ENCODE data around the gene KRT72. TPM values are rescaled to one million over a fixed set of nuclear protein-coding genes. Genes with fewer than 3 reads are reported as not detected.

KRT72 gene
- total RNA-seq, 4 donors from 2014 or later = not detected

DNA sequence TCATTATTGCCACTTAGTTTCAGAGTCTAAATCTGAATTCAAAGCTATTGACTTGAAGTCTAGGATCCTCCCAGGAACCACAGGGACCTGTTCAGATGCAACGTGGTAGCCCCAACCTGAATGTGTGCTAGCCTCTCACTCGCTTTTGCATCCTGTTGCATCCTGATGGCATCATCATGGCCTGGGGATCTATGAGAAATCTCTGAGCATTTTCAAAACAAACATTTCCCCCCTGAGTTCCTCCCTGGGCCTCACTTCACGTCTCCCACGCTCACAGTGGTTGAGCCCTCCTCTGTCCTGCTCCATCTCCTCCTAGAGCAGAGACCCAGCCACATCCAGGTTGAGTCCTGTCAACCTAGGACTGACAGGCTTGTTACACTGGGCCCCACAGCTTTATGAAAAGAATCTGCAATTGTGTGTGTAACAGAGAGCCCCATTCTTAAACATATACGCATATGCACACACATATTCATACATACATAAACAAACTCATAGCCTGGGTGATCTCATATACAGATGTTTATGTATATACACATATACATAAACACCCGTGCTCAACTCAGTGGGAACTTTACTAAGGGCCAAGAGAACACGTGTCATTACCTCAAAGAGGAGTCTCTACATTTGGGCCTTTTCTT is 5.4 kb upstream of the KRT72 start:
- no peaks in the 10 kb centered on the region for H3K4me1 ChIP-seq
- H3K27ac ChIP-seq = no peak overlapping the region
- no peaks in the 10 kb centered on the region for H3K9me3 ChIP-seq
- peaks cover 4 to 17% (median 6%) of the 10 kb centered on the region in 3 donors for H3K27me3 ChIP-seq
- no peak overlapping the region for H3K4me3 ChIP-seq
- in situ Hi-C loops (cut with MboI; ENCODE audit: low sequenced_read_pairs in 4 of 4) (no loop called here), intact Hi-C loops (cut with DNase I; ENCODE audit: low total_unique reads) (no loop called here)
- DNase-seq (no peak), ATAC-seq (no peak)
- H3K36me3 ChIP-seq = no peaks in the 10 kb centered on the region
- TF ChIP-seq, protein P1, sequence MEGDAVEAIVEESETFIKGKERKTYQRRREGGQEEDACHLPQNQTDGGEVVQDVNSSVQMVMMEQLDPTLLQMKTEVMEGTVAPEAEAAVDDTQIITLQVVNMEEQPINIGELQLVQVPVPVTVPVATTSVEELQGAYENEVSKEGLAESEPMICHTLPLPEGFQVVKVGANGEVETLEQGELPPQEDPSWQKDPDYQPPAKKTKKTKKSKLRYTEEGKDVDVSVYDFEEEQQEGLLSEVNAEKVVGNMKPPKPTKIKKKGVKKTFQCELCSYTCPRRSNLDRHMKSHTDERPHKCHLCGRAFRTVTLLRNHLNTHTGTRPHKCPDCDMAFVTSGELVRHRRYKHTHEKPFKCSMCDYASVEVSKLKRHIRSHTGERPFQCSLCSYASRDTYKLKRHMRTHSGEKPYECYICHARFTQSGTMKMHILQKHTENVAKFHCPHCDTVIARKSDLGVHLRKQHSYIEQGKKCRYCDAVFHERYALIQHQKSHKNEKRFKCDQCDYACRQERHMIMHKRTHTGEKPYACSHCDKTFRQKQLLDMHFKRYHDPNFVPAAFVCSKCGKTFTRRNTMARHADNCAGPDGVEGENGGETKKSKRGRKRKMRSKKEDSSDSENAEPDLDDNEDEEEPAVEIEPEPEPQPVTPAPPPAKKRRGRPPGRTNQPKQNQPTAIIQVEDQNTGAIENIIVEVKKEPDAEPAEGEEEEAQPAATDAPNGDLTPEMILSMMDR (IDR thresholded peaks at IDR 0.05 in 4 of 5, conservative IDR thresholded peaks at IDR 0.05 in 1 of 5) = no peak
- no peak for TF ChIP-seq POLR2A (IDR thresholded peaks at IDR 0.05)

DNA sequence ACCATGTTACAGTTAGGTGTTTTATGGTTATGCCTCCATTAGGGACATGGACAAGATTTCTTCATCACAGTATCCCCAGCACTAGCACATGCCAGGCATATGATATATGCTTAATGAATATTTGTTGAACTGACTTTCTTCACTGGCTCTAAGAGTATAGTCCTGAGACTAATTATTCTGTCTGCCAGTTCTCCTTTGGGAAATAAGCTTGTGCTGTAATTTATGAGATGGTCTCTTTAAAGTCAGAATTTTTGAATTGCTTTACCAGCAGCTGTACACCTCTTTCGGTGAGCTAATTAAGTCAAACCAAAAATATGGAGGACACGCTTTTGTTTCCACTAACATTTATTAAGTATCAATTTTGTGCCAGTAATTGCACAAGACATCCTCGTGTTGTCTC is 4.8 kb upstream of the KRT72 start:
- TF ChIP-seq POLR2A (IDR thresholded peaks at IDR 0.05) = no peak
- TF ChIP-seq, protein P1 (IDR thresholded peaks at IDR 0.05 in 4 of 5, conservative IDR thresholded peaks at IDR 0.05 in 1 of 5) = no peak
- peaks cover 10 to 18% (median 10%) of the 10 kb centered on the region in 3 donors for H3K27me3 ChIP-seq
- H3K36me3 ChIP-seq = no peaks in the 10 kb centered on the region
- H3K27ac ChIP-seq = no peak overlapping the region
- H3K4me3 ChIP-seq = no peak overlapping the region
- in situ Hi-C loops (cut with MboI; ENCODE audit: low sequenced_read_pairs in 4 of 4) (no loop called here), intact Hi-C loops (cut with DNase I; ENCODE audit: low total_unique reads) (no loop called here)
- ATAC-seq = no peak
- H3K4me1 ChIP-seq = no peaks in the 10 kb centered on the region
- H3K9me3 ChIP-seq = no peaks in the 10 kb centered on the region
- DNase-seq = no peak

DNA sequence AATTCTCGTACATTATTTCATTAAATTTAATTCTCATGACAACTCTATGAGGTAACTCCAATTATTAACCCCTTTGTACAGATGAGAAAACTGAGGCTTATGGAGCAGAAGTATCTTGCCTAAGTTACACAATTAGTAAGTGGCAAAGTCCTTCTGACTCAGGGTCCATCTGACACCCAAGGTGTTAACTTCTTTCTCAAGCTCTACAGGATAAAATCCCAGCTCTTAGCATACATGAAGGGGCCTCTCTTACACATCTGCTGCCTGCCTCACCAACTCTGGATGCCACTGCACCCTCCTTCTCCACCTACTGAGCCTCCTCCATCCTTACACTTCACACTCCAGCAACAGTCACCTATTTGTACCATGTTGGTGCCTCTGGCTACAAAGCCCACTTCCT is 4.3 kb upstream of the KRT72 start:
- in situ Hi-C loops (cut with MboI; ENCODE audit: low sequenced_read_pairs in 4 of 4) = no loop called here

DNA sequence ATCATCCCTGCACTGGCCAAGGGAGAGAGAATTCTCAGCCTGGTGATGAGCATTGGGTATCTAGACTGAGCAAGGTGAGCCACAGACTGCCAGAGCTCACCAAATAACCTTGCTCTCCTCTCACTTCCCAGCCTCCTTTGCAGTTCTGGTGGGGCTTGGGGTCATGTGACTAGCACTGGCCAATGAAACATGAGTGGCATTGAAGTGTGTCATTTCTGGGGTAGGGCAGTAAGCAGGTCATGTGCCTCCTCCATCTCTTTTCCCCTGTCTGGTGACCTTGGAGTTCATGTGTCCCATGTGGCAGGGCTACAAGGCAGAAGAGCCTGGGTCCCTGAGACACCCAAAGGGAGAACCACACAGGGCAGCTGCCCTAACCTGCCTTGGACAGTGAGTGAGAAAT is 3.6 kb upstream of the KRT72 start:
- in situ Hi-C loops (cut with MboI; ENCODE audit: low sequenced_read_pairs in 4 of 4) (no loop called here), intact Hi-C loops (cut with DNase I; ENCODE audit: low total_unique reads) (no loop called here)
- DNase-seq (no peak), ATAC-seq (no peak)
- H3K27me3 ChIP-seq = peaks cover 15 to 30% (median 15%) of the 10 kb centered on the region in 3 donors
- H3K4me1 ChIP-seq = no peaks in the 10 kb centered on the region
- no peak for TF ChIP-seq POLR2A (IDR thresholded peaks at IDR 0.05)
- TF ChIP-seq, protein P1 (IDR thresholded peaks at IDR 0.05 in 4 of 5, conservative IDR thresholded peaks at IDR 0.05 in 1 of 5) = no peak
- H3K4me3 ChIP-seq = no peak overlapping the region
- H3K27ac ChIP-seq = no peak overlapping the region
- H3K36me3 ChIP-seq = no peaks in the 10 kb centered on the region
- H3K9me3 ChIP-seq = no peaks in the 10 kb centered on the region

More for the DNA sequence above, 4.3 kb upstream of the KRT72 start:
- intact Hi-C loops (cut with DNase I; ENCODE audit: low total_unique reads) = no loop called here
- Histone ChIP-seq H3K4me3 (no peak overlapping the region), H3K27ac (no peak overlapping the region), H3K9me3 (no peaks in the 10 kb centered on the region), H3K4me1 (no peaks in the 10 kb centered on the region), H3K27me3 (peaks cover 15 to 24% (median 15%) of the 10 kb centered on the region in 3 donors), H3K36me3 (no peaks in the 10 kb centered on the region)
- ATAC-seq = no peak
- DNase-seq = no peak
- TF ChIP-seq POLR2A (IDR thresholded peaks at IDR 0.05) = no peak
- TF ChIP-seq, protein P1 (IDR thresholded peaks at IDR 0.05 in 4 of 5, conservative IDR thresholded peaks at IDR 0.05 in 1 of 5) = no peak

DNA sequence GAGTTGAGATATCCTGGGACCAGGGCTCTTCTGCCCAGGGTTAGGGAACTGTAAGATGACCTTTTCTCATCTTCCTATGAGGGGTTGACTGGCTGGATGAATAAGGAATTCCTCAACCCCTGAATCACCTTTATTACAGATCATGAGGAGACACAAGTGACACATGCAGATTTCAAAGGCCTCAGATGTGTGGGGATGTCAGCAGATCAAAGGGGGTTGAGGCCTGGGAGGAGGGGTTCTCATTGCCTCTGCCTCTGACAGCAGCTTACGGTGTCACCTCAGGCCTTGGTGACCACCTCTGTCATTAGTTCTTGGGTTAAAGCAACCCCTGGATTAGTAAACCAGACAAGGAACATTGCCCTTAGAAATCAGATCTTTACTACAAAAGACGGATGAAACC is 2.1 kb upstream of the KRT72 start:
- intact Hi-C loops (cut with DNase I; ENCODE audit: low total_unique reads) (no loop called here), in situ Hi-C loops (cut with MboI; ENCODE audit: low sequenced_read_pairs in 4 of 4) (no loop called here)
- Histone ChIP-seq H3K4me3 (no peak overlapping the region), H3K4me1 (no peaks in the 10 kb centered on the region), H3K27ac (no peak overlapping the region), H3K9me3 (no peaks in the 10 kb centered on the region), H3K27me3 (peaks cover 15 to 32% (median 20%) of the 10 kb centered on the region in 3 donors), H3K36me3 (no peaks in the 10 kb centered on the region)
- ATAC-seq = no peak
- no peak for DNase-seq
- TF ChIP-seq POLR2A (IDR thresholded peaks at IDR 0.05) = no peak
- TF ChIP-seq, protein P1 (IDR thresholded peaks at IDR 0.05 in 4 of 5, conservative IDR thresholded peaks at IDR 0.05 in 1 of 5) = no peak
